GM18526 (cell line): ENCODE measurements around the gene RABGAP1.

Source experiments
- POLR2A ChIP-seq: IDR thresholded peaks from 3 replicates; pipeline ENCODE4 v1.6.1; 2011; ENCODE audit not compliant: insufficient read length; ENCODE audit errors: extremely low read depth

RABGAP1 gene

GRCh38 chr9:123046406-123047195 lies 105.8 kb downstream of the RABGAP1 start:
- TF ChIP-seq POLR2A, result no peak

- no peak for TF ChIP-seq POLR2A
Measured at GRCh38 chr9:123048748-123049147, 107.9 kb downstream of the RABGAP1 start.

- TF ChIP-seq POLR2A, result no peak
Measured at GRCh38 chr9:123049589-123050222, 108.9 kb downstream of the RABGAP1 start.

DNA sequence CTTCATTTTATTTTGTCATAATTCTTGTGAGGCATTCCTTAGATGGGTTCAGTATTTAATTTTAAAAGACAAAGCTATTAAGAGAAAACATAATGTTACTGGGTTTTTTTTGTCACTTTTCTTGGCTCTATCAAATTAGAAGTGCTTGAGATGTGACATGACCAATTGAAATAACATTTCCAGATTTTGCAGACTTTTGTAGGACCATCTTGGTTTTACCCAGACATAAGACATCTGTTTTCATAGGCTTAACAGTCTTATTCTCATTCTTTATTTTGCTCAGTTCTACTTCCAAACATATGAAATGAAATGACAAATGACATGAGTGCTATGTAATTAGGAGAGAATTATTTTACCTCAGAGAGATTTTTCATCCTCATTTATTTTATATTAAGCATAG lies 112.2 kb downstream of the RABGAP1 start:
- no peak for TF ChIP-seq POLR2A

GRCh38 chr9:123053711-123054110 lies 112.9 kb downstream of the RABGAP1 start:
- TF ChIP-seq POLR2A, result no peak

DNA sequence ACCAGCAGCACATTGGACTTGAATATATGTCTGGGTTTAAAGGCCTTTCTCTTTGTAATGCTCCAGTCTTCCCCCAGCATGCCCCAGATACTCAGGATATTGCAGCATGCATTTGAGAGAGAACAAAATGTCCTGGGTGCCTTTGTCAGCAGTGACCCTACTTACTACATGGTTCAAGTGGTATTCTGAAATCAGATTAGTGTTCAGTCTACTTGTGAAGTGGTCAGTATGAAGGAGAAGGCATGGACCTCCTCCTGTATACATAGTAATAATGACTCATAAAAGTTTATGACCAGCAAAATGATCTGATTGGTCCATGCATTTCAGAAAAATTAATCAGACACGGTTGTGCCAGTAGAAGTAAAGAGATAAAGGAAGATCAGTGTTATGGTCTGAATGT lies 118.0 kb downstream of the RABGAP1 start:
- no peak for TF ChIP-seq POLR2A

GRCh38 chr9:123059472-123060220 lies 118.8 kb downstream of the RABGAP1 start:
- no peak for TF ChIP-seq POLR2A

GRCh38 chr9:123061216-123061615 lies 120.4 kb downstream of the RABGAP1 start:
- no peak for TF ChIP-seq POLR2A

GRCh38 chr9:123062351-123063176 lies 121.7 kb downstream of the RABGAP1 start:
- TF ChIP-seq POLR2A, result no peak

- no peak for TF ChIP-seq POLR2A
Measured at GRCh38 chr9:123063177-123063598, 122.4 kb downstream of the RABGAP1 start.

- TF ChIP-seq POLR2A, result no peak
Measured at GRCh38 chr9:123063896-123064295, 123.1 kb downstream of the RABGAP1 start.

DNA sequence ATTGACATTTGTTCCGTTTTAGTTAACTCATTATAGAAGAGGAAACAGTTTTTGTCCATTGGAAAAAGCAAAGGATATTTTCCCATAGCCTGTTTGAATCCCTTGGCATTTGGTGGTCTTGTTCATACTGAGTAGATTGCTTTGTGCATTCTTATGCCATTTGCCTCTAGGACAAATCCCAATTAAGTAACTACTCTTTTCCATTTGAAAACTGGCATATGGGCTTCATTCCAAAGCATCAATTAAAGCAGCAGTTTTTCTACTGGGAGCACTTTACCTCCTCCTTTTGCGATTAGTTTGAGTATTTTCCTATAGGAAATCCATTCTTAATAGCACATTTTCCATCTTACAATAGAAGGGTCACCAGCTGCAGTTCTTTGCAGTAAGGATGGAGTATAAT lies 123.9 kb downstream of the RABGAP1 start:
- no peak for TF ChIP-seq POLR2A

DNA sequence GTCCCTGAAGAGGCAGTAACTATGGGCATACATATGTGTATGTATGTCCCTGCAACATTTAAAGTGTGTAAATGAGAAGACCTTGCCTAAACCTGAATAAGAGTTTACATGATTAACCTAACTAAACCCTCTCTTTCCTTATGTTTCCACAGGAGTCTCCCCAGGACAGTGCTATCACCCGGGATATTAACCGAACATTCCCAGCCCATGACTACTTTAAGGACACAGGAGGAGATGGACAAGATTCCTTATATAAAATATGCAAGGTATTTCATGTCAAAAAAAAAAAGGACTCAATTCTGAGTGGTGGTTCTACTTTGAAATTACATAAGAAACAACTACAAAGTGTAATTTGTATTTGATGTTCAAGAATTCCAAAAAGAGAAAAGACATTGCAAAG lies 124.4 kb downstream of the RABGAP1 start:
- TF ChIP-seq POLR2A, result no peak

DNA sequence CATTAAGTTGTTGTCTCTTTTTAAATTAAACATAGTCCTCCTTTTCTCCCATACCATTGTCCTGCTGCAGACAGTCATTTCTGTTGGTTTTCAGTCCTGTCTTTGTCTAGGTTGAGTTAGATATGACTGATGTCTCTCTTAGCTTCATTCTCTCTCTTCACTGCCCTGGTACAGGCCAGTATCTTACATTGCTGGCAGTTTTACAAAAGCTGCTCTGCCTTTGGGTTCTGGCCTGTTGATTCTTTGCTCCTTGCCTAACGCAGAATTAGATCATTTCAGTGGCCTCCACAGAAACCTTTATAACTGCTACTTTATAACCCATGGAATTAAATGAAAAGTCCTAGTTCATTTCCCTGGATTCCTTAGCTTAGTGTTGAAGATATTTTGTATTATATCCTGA lies 126.3 kb downstream of the RABGAP1 start:
- no peak for TF ChIP-seq POLR2A

DNA sequence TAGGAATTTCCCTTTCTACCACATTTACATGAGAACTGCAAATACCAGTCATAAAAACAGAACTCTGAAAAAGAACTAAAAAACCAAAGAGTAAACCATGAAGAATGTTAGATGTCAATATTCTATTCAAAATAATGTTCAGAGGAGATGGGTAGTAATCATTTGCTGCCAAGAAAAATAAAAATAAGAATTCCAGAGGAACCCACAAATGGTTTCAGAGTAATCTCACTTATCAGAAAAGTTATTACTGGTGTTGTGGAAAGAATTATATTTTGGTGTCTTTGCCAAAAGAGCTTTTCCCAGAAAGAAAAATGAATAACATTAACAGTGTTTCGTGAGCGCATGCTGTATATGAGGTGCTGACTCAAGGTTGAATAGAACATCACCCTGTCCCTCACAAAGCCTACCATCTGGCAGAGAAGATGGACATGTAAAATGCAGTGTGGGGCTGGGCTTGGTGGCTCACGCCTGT lies 128.2 kb downstream of the RABGAP1 start:
- no peak for TF ChIP-seq POLR2A

DNA sequence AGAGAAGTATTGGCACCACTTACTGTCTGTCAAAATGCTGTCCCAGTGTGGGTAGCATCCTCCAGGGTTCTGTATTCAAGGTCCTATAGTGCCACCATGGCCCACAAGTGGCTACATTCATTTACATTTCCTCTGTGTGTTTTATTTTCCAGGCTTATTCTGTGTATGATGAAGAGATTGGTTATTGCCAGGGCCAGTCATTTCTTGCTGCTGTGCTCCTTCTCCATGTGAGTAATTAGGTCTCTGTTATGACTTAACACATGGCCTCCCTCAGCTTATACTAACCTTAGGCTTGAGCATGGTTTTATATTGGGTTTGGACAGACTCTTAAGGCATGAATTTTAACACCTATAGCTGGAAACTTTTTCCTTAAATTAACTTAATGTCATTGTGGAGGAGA lies 129.4 kb downstream of the RABGAP1 start:
- no peak for TF ChIP-seq POLR2A
